ENCODE measurements around the gene NES. TPM values are rescaled to one million over a fixed set of nuclear protein-coding genes. Genes with fewer than 3 reads are reported as not detected.

Gene NES, protein sequence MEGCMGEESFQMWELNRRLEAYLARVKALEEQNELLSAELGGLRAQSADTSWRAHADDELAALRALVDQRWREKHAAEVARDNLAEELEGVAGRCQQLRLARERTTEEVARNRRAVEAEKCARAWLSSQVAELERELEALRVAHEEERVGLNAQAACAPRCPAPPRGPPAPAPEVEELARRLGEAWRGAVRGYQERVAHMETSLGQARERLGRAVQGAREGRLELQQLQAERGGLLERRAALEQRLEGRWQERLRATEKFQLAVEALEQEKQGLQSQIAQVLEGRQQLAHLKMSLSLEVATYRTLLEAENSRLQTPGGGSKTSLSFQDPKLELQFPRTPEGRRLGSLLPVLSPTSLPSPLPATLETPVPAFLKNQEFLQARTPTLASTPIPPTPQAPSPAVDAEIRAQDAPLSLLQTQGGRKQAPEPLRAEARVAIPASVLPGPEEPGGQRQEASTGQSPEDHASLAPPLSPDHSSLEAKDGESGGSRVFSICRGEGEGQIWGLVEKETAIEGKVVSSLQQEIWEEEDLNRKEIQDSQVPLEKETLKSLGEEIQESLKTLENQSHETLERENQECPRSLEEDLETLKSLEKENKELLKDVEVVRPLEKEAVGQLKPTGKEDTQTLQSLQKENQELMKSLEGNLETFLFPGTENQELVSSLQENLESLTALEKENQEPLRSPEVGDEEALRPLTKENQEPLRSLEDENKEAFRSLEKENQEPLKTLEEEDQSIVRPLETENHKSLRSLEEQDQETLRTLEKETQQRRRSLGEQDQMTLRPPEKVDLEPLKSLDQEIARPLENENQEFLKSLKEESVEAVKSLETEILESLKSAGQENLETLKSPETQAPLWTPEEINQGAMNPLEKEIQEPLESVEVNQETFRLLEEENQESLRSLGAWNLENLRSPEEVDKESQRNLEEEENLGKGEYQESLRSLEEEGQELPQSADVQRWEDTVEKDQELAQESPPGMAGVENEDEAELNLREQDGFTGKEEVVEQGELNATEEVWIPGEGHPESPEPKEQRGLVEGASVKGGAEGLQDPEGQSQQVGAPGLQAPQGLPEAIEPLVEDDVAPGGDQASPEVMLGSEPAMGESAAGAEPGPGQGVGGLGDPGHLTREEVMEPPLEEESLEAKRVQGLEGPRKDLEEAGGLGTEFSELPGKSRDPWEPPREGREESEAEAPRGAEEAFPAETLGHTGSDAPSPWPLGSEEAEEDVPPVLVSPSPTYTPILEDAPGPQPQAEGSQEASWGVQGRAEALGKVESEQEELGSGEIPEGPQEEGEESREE (N-terminal part only)
- 81.7 and 150 TPM in 2 replicates for total RNA-seq

DNA sequence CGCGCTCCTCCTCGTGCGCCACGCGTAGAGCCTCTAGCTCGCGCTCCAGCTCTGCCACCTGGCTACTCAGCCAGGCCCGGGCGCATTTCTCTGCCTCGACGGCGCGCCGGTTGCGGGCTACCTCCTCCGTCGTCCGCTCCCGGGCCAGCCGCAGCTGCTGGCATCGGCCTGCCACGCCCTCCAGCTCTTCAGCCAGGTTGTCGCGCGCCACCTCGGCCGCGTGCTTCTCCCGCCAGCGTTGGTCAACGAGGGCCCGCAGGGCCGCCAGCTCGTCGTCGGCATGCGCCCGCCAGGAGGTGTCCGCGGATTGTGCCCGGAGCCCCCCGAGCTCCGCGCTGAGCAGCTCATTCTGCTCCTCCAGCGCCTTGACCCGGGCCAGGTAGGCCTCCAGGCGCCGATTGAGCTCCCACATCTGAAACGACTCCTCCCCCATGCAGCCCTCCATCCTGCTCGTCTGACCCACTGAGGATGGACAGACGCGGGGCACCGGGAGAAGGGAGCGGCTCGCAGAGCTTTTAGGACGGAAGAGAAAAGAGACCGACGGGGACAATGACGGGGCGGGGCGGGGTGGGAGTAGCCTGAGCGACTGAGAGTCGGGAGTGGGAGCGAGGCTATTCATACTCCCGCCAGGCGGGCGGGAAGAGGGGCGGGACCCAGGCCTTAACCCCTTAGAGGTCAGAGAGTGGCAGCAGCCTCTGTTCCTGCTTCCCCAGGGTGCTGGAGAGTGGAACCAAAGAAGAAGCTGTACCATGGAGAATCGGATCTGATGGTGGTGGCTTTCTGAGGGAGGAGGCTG lies at the start of gene NES:
Gene NES (minus strand): TSS at position 588 of the 796 bp plus-strand sequence. CDS start 143 bp downstream, at position 445.

DNA sequence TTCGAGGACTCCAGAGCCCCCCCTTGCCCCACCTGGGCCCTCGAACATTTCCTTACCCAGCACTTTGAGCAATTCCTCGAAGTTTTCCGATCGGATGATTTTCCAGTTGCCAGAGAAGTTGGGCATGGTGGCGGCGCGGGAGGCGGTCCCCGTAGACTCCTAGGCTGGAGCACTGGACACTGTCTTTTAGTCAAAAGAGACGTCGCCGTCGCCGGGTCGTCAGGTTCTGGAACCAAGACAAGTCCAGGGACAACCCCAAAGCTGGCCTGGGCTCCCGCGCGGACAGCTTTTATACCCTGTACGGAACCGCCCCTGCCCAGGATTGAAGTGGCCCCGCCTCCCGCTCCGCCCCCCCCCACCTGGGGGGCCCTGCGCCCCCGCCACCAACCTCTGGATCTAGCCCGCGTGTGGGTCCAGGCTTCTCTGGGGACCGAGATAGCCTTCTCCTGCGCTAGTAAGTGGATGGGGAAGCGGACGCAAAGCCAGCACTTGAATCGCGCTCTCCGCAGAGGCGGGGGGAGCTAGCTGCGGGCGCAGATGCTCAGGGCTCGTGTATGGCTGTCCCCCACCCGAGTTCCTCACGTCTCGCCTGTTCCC lies 28.2 kb upstream of the NES start, which contains the start of gene CRABP2:
Gene CRABP2 (minus strand): TSS at position 263 of the 597 bp plus-strand sequence. CDS start 137 bp downstream, at position 126.

DNA sequence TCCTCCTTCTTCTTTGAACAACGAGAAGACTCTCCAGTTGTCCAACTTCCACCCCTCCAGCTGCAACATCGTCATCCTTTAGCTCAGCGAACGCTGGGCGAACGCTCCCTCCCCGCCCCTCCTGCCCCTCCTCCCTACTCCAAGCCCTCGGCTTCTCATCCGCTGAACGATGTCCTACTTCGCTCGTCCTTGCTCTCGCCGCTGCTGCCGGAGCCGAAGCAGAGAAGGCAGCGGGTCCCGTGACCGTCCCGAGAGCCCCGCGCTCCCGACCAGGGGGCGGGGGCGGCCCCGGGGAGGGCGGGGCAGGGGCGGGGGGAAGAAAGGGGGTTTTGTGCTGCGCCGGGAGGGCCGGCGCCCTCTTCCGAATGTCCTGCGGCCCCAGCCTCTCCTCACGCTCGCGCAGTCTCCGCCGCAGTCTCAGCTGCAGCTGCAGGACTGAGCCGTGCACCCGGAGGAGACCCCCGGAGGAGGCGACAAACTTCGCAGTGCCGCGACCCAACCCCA lies 35.4 kb downstream of the NES start, which contains the start of gene BCAN:
Gene BCAN (plus strand): TSS at position 357 of the 504 bp plus-strand sequence. CDS start 3,938 bp downstream, outside the sequence.

DNA sequence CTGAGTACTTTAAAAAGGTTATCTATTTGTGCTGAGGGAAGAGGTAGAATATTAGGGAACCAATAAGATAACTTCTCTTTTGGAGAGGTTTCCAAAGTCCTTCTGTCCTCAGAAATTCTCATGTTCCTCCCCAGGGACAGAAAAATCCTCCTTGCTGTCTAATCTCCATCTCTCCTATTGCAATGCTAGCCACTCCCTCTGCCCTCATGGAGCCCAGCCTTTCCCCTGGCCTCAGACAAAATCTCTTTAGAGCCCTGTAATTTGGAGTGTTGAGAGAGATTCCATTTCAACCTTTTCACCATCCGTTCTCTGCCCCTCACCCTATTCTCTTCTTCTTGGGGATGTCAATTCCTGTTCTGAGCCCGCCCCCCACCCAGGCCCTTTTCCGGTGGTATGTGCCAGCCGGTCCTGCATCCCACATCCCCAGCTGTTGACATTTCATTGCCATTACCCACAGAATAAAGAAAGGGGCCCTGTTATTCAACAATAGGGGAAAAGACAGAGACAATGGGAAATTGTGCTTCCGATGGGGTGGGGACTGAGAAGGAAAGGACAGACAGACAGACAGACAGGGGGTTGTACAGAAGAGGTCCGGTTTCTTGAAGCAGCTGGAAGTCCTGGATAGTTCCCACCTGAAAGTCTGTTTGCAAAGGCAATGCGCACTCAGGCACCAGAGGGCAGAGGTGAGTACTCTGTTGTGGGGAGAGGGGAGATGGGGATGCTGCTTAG lies 58.2 kb downstream of the NES start, which contains the start of gene HAPLN2:
Gene HAPLN2 (plus strand): TSS at position 563 of the 729 bp plus-strand sequence. CDS start 4,076 bp downstream, outside the sequence.

Other genes with a start within 250 kb of the NES start
- 21.6 and 29.4 TPM in 2 replicates for gene MEF2D, start 176.6 kb downstream of the NES start, total RNA-seq
- 19.6 and 21.5 TPM in 2 replicates for gene IQGAP3, start 104.8 kb downstream of the NES start, total RNA-seq
- gene TTC24, start 97.7 kb downstream of the NES start, total RNA-seq = not detected in 2 replicates
- gene NAXE, start 85.6 kb downstream of the NES start, total RNA-seq = 73.1 and 110 TPM in 2 replicates
- gene GPATCH4, start 75.9 kb downstream of the NES start, total RNA-seq = 20.6 and 26.7 TPM in 2 replicates
- not detected in 2 replicates for gene HAPLN2, start 58.0 kb downstream of the NES start, total RNA-seq
- gene BCAN, start 35.3 kb downstream of the NES start, total RNA-seq = 0.10 TPM in 1 of 2 replicates, not detected in the other
- 0.65 TPM in 1 of 2 replicates, not detected in the other for gene CRABP2, start 28.2 kb upstream of the NES start, total RNA-seq
- gene METTL25B, start 51.1 kb upstream of the NES start, total RNA-seq = 7.0 and 14.7 TPM in 2 replicates
- gene ISG20L2, start 51.4 kb upstream of the NES start, total RNA-seq = 34.0 and 45.1 TPM in 2 replicates
- 29.1 and 34.1 TPM in 2 replicates for gene MRPL24, start 63.7 kb upstream of the NES start, total RNA-seq
- gene HDGF, start 74.3 kb upstream of the NES start, total RNA-seq = 214 and 234 TPM in 2 replicates
- 26.5 and 35.3 TPM in 2 replicates for gene PRCC, start 90.1 kb upstream of the NES start, total RNA-seq
- gene SH2D2A, start 139.4 kb upstream of the NES start, total RNA-seq = 0.33 TPM in 1 of 2 replicates, not detected in the other
- gene INSRR, start 181.7 kb upstream of the NES start, total RNA-seq = not detected in 2 replicates
- gene NTRK1, start 183.5 kb upstream of the NES start, total RNA-seq = not detected in 2 replicates
- gene PEAR1, start 216.3 kb upstream of the NES start, total RNA-seq = 46.9 and 49.6 TPM in 2 replicates
- 0.19 and 0.33 TPM in 2 replicates for gene LRRC71, start 243.2 kb upstream of the NES start, total RNA-seq